Midbrain (tissue), 1 donor: ENCODE data around the gene GPD2.
A peak's percentile ranks its signal among the peaks of the same experiment; 100 is the strongest.

Experiments
- DNase-seq: peaks from one replicate; lab custom pipeline; 2025; lab: John Stamatoyannopoulos, UW

Gene GPD2

DNA sequence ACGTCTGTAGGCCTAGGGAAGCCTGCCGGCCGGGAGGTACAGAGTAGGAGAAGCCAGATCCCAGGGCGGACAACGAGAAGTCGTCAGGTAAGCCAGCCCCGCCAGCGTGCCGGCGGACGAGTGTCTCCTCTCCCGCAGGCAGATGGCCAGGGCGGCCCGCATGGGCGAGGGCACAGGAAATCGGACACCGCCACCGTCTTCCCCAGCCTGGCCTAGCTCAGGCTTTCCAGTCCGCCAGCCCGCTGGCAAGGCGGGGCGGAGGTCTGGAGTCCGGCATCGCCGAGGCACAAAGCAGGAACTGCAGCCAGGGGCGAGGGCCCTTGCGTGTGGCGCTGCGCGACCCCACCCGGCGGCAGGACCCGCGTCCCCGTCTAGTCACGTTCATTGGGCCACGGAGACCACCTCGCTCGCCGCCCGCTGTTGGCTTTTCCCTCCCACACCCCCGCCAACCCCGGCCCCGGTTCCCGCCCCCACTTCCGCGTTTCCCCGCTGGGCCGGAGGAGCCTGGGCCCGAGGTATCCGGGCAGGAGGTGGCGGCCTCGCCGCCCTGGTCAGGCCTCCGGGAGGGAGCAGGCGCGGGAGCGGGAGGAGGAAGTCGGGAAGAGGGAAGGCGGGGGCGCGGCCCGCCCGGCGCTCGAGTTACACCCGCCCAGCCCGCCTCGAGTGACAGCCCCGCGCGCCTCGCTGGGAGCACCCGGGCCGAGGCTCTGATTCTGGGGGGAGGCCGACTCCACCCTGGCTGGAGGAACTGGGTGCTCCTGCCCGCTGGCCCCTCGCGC is at the start of gene GPD2:
TSS of gene GPD2 (plus strand) at position 662 of the 779 bp plus-strand sequence. CDS start 39,727 bp downstream, outside the sequence.
- DNase-seq, result peak; percentile 84

DNA sequence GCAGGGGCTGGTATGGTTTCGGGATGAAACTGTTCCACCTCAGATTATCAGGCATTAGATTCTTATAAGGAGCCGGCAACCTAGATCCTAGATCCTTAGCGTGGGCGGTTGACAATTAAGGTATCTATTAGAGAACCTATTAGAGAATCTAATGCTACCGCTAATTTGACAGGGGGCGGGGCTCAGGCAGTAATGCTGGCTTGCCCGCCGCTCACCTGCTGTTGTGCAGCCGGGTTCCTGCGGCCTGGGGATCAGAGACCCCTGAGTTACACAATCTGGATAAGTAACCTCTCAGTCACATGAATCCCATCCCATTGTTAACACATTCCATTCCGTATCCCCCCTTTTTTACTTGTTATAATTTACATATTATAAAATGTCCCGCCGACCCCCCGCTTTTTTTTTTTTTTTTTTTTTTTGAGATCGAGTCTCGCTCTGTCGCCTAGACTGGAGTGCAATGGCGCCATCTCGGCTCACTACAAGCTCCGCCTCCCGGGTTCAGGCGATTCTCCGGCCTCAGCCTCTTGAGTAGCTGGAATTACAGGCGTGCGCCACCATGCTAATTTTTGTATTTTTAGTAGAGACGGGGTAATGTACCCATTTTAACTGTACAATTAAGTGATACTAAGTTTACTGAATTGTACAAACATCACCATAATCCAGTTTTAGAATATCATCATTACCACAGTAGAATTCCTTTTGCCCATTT is 42.0 kb upstream of the GPD2 start:
- DNase-seq, result no peak

DNA sequence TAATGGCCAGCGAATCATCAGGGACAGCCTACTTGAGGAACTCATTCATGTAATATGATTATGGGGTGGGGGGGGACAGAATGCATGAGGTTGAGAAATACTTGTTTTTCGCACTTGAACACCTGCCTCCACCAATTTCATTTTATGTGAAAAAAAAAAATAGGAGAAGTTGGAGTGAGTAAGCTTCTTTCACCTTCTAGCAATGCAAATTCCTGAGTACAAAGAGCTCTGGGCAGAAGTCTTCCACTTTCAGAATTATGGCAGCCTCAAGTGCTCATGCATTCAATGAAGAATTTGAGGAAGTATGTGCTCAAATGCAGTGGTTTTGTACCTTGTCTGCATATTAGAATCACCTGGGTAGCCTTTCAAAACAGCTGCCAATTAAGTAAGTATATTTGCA is 40.1 kb upstream of the GPD2 start:
- DNase-seq, result no peak

DNA sequence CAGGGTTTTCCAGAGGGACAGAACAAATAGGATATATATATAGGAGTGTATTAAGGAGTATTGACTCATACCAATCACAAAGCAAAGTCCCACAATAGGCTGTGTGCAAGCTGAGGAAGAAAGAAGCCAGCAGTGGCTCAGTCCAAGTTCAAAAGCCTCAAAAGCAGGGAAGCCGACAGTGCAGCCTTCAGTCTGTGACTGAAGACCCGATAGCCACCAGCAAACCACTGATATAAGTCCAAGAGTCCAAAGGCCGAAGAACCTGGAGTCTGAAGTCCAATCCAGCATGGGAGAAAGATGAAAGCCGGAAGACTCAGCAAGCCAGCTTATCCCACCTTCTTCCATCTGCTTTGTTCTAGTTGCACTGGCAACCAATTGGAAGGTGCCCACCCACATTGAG is 39.0 kb upstream of the GPD2 start:
- no peak for DNase-seq

DNA sequence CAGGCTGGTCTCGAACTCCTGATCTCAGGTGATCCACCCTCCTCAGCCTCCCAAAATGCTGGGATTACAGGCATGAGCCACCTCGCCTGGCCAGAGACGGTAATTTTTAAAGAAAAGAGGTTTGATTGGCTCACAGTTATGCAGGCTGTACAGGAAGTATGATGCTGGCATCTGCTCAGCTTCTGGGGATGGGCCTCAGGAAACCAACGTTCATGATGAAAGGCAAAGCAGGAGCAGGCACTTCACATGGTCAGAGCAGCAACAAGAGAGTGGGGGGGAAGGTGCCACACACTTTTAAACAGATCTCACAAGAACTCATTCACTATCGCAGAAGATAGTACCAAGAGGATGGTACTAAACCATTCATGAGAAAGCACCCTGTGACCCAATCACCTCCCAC is 38.0 kb upstream of the GPD2 start:
- no peak for DNase-seq

DNA sequence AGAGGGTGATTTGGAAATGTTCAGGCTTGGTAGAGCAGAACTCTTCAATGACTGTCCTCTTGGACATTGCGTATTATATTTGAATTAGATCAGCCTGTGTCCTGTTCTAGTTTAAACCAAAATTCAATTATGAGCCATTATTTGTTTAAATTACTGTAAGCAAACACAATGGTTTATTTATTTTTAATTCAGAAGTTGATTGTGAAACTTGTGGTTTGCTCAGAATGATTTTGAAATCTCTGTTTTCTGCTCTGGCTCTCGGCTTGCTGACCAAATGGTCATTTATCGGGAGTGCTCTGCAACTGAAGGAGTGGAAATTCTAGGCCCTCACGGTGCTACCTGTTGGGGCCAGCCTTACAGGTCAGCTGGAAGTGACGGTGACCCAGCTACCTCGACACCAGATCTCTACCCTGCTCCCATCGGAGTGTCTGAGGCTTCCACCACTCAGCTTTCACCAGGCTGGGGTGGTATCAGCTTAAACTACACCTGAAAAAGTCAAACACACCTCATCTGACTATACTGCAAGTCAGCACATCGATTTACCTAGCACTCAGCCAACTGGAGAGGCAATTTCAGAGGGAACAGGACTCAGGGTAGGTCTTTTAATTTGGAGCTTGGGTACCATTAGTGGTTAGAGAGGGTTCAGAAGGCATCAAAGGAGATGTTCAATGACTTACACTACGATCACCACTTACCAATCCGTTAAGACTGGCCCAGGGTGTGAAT is 36.8 kb upstream of the GPD2 start:
- no peak for DNase-seq

DNA sequence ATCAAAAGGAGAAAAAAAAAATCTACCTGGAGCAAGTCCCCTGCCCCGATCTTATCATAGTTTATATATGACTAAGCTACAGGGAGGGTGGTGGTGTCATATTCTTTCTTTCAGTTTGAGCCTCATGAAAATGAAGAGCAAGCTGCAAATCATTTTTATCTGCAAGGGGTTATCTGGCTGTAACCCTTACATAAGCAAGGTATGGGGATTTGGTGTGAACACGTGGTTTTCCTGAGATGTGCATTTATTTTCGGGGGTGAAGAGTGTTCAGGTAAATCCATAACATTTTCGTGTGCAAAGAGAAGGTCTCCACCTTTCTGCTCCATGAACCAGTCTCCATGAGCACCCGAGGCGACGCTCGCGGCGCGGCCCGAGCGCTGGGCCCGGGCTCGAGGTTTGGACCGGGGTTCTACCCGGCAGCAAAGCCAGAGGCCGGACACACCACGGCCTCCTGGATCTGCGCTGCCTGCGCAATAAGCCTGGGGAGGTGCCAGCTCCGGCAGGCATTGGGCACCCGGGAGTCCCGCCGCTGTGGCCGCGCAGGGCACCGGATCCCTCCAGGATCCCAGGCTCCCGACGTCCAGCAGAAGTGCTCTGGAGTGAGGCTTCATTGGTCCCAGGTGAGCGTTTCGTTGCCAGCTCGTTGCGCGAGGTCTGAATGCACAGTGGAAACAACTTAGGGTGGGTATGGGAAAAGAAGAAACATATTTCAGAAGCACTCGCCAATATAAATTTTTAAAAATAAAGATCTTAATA is 36.1 kb upstream of the GPD2 start:
- DNase-seq, result peak; percentile 87

DNA sequence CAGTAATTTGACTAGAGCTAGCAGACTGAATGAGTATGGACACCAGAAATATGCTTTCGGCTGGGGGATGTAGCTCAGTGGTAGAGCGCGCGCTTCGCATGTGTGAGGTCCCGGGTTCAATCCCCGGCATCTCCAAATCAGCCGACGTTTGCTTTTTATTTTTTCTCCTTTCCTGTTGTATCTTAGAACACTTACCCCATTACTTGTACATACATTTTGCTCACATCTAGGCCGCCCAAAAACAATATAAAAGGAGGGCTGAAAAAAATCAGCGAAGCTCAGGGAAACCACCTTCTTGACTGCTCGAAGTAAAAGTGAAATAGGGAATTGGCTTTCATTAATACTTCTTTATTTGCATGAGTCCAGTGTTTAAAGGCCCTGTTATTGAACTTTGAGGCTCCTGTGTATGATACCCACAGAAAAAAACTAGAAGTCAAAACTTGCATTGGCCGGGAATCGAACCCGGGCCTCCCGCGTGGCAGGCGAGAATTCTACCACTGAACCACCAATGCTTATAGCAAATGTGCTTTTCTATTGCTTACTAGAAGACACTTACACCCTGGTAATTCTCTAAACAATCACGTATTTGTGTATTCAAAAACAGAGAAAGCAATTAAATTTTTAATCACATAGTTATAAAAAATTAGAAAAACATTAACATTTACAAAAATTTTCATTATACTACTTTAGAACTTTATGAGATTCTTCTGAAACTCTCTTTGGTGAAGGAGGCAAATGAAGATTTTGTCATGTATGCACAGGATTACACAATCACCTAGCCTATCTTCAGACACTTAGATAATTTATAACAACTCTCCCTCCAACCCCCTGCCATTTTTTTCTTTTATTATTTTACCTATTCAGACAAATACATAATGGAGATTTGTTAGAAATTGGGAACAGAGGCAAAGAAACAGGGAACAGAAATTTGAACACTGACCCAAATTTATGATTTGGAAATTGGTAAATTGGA is 35.2 kb upstream of the GPD2 start:
- DNase-seq, result peak; percentile 91

DNA sequence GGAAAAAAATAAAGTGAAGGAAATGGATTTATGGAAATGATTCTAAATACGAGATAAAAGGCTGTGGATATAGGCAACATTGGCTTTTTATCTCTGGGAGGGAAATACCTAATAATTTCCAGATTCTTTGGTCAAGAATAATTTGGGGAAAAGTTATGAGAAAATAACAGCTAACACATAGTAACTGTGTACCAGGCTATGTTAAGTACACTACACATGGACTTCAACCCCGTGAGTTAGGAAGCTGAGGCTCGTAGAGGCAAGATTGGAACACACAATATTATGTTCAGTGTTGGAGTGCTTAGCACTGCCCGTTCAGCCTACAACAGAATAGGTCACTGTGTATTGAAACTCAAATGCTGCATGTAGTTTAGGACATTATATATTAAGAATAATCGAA is 34.3 kb upstream of the GPD2 start:
- no peak for DNase-seq

DNA sequence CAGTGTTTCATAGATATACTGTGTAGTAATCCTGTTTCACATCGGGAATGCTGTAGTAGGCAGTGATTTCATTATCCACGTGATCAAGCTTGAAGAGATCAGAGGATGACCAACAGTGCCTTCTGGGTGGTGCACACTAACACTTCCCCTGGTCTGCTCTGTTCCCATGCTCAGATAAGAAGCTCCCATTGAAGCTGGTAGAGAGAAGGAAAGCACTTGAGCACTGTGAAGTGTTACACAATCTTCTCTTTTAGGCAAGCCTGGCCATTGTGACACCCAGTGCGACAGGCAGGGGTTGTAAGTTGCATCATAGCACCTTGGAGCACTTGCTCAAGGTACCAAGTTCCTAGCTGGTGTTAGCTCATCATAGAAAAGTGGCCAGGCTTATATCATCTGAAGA is 30.6 kb upstream of the GPD2 start:
- no peak for DNase-seq

DNA sequence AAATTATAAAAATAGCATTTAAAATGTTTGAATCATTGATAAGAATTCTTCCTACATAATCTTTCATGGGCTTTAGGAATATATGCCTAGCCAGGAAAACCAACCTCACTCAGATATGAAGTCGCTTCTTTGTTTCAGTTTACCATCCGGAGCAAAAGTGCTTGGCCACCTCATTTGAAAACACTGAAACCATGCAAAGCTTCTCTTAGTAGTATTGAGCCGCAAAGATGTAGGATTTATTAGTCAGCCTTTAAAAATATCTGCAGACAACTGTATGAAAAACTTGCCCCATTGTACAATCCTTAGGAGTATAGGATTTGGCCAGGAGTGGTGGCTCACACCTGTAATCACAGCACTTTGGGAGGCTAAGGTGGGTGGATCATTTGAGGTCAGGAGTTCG is 24.3 kb upstream of the GPD2 start:
- no peak for DNase-seq

DNA sequence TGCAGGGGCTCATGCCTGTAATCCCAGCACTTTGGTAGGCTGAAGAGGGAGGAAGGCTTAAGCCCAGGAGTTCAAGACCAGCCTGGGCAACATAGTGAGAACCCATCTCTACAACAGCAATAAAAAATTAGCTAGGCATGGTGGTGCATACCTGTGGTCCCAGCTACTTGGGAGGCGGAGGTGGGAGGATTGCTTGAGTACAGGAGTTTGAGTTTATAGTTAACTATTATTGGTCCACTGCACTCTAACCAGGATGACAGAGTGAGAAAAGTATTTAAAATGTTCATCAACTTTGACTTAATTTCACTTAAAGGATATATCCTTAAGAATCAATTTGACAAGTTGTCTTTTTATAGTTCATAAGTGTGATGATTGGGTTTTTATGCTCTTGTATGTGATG is 14.3 kb upstream of the GPD2 start:
- DNase-seq, result no peak

DNA sequence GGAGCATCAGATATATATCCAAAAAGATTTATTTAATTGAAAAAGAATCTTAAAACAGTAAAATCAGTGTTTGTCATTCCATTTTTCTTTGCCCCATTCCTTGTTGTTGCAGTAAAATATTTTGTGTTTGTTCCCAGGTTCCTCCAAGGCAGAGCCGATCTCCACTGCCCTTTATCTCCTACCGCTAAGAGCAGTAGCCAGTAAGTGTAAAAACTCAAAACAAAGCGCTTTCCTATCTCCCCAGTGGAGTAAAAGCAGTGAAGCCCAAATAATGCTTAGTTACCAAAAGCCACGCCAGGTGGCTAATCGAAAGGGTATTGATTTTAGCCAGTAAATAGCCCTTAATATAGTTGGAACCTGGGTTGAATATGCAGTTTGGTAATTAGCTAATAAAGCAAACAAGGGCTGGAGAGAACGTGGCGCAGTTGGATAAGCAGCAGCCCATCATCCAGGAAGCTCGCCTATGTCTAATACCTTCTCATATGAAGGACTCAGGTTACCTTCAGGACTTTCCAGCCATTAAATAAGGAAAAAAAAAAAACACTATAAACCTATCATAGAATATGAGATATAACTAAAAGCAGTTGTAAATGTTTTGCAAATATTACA is 12.4 kb upstream of the GPD2 start:
- DNase-seq, result no peak

DNA sequence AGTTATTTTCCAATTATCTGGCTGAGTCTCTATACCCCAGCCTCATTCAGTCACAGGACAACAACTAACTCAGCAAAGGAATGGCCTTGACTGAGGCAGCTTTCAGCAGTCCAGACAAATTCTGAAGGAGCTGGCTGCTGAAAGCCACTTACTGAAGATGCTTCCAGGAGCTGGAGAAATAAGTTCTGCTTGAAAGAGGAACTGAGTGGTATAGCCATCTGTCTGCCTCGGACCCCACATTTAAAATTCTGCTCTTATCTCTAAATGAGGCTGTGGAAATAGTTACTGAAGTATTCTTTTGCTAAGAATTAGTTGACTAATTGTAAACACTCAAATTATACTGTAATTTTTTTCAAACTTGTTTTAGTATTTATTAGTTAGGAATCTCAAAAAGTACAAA is 9.1 kb upstream of the GPD2 start:
- DNase-seq, result no peak

DNA sequence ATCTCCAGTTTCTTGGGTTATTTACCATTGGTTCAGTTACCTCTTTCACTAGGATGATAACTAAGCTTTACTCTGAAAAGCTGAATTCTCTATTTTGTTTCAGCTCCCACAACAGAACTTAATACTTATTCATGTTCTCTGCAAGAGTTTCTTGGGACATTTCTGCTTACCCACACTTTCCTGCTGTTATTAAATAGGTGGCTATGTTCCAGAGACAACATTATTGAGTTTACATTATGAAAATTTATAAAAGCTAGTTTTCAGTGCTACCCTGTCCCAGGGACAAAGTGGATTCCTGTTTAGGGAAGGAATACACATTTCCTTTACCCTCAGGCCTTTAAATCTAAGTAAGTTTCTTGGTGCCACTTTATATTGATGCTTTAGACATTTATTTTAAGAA is 7.0 kb upstream of the GPD2 start:
- no peak for DNase-seq

DNA sequence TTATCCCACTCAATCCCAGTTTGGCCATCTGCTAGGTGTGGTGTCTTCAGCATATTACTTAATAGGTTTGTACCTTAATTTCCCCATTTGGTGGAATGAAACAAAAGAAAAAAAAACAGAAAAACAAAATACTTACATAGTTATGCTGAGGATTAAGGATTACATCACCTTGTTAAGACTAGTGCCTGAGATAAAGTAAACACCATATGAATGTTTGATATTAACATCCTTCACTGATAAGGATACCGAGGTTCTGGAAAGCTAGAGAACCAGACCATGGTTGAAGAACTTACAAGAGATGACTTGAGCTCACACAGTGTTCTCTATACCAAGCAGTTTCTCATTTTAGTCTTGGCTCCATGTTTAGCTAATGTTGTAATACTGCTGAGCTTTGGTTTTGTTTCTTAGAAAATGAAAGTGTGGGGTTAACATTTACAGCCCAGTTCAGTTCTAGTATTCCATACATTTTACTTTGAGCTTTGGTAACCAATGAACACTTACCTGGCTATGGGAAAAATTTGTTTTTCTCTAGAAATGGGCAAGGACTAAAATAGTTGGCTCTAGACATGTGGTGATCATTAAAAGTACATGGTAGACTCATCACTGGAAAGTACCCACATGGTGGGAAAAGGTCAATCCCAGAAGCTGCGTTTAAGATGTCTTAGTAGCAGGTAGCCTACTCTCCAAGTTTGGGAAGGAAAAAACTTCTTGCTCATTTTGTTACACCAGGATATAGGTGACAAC is 5.8 kb upstream of the GPD2 start:
- DNase-seq, result no peak

DNA sequence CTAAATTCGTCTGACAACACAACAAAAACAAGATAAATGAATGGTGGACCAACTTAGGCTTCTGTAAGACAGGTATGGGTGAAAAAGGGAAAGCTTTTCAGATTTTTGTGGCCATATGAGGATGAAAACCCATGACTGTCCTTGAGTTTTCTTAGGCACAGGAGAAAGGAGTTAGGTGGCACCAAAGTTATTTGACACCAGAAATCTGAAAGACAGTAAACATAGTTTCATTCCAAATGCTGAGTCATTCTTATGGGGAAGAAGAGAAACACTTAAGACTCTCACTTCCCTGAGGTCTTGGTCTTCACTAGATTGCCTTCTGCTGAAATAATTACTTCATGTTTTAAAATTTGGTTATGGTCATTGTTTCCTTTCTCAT is 5.2 kb upstream of the GPD2 start:
- DNase-seq, result no peak

DNA sequence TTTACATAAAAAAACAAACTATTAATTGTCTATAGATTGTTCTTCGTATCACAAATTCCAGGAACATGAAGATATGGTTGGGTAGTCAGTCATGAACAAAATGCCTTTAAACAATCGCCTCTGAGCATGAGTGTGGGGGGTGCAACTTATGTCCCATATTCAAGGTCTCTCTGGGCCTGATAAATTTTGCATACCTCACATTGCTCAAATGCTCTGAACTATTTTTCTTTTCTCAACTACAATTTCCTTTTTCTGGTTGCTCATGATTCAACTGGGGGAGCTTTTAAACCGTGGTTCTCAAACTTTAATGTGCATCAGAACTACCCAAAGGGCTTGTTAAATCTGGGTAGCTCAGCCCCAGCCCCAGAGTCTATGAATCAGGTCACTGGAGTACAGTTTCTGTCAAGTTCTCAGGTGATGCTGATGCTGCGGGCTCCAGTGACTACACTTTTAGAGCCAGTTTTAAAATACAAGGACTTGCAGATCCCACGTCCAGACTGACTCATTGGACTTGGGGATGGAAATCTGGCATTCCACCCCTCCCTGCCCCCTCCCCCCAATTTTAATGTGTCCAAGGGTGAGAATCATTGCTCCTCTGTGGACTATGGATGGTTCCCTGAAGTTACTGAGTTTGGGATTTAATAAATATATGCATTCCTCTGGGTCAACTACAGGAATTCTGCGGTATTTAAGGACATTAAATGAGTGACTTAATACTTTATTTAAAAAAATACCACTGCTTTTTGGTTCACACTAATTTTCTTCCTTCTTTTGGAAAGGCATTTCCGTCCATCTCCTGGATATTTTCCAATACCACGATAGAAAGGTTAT is 1.5 kb upstream of the GPD2 start:
- DNase-seq, result no peak

DNA sequence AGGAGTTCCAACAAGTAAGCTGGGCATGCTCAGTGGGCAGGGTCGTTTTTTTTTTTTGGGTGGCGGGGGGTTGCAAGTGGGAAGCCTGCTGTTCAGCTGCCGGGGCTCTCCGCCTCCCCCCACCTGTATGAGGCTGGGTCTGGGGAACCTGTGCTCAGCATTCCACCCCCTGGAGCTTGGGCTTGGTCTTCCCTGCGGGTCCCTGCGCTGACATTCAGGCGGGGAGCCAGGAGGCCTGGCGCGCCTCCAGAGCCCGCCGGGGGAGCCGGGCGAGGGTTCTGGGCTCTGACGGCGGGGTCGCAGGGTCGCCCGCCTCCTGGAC is 822 bp upstream of the GPD2 start:
- DNase-seq, result no peak
